ENCODE results near the gene MAPKAPK5.

DNA sequence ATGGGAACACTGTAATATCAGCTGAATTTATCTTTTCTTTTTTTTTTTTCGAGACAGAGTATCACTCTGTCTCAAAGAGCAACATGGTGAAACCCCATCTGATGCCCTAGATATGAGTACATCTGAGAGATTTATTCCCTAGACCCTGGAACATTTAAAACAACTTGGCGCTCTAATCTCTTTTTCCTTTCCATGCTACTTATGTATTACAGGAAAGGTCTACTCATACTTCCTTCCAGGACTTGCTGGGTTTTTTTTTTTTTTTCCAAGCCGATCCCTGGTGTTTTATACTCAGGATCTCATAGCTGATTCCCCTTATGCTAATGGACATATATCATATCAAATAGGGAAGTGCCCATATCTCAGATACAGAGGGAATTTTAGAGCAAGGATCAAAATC is 83.1 kb downstream of the MAPKAPK5 start:
- TF ChIP-seq FOS (IDR thresholded peaks at IDR 0.05; ENCODE audit: borderline replicate concordance, insufficient read depth, low read length) (peak; percentile 56), POLR2A (IDR thresholded peaks at IDR 0.05; ENCODE audit: low read depth, low read length) (no peak)
- TF ChIP-seq, protein P1, sequence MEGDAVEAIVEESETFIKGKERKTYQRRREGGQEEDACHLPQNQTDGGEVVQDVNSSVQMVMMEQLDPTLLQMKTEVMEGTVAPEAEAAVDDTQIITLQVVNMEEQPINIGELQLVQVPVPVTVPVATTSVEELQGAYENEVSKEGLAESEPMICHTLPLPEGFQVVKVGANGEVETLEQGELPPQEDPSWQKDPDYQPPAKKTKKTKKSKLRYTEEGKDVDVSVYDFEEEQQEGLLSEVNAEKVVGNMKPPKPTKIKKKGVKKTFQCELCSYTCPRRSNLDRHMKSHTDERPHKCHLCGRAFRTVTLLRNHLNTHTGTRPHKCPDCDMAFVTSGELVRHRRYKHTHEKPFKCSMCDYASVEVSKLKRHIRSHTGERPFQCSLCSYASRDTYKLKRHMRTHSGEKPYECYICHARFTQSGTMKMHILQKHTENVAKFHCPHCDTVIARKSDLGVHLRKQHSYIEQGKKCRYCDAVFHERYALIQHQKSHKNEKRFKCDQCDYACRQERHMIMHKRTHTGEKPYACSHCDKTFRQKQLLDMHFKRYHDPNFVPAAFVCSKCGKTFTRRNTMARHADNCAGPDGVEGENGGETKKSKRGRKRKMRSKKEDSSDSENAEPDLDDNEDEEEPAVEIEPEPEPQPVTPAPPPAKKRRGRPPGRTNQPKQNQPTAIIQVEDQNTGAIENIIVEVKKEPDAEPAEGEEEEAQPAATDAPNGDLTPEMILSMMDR (IDR thresholded peaks at IDR 0.05; ENCODE audit: extremely low read depth in 1 of 2, insufficient read depth in 1 of 2, low read depth in 1 of 2, low read length in 2 of 2): no peak
- TF ChIP-seq, protein P2, sequence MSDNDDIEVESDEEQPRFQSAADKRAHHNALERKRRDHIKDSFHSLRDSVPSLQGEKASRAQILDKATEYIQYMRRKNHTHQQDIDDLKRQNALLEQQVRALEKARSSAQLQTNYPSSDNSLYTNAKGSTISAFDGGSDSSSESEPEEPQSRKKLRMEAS (IDR thresholded peaks at IDR 0.05; ENCODE audit: insufficient read depth, insufficient read length): no peak

Data from endothelial cell of umbilical vein (primary cell).